ENCODE data around the gene TGFB2. TPM values are rescaled to one million over a fixed set of nuclear protein-coding genes. Genes with fewer than 3 reads are reported as not detected.

Gene TGFB2
- polyA plus RNA-seq, 2 of the 4 experiments (the other 2 are of a cell fraction), result 29.7 to 65.8 TPM

- H3K27ac ChIP-seq, result peak overlapping the region; percentile 83 to 92
- POLR2A ChIA-PET, result no interaction called here
- peak; percentile 28 for FAIRE-seq
- peak in 1 of 2 experiments; percentile 44 for DNase-seq (ENCODE audit: low read depth in 1 of 2, low spot score in 1 of 2)
- TF ChIP-seq HOXB5 (CRISPR knock-in tag; IDR thresholded peaks at IDR 0.05) (no peak), USF2 (IDR thresholded peaks at IDR 0.05) (no peak), KDM5A (IDR thresholded peaks at IDR 0.05) (no peak), NFE2L2 (conservative IDR thresholded peaks at IDR 0.05; ENCODE audit: low read length) (no peak), EP300 (IDR thresholded peaks at IDR 0.05) (no peak), EHMT2 (IDR thresholded peaks at IDR 0.05; ENCODE audit: low read depth) (no peak), BHLHE40 (IDR thresholded peaks at IDR 0.05; ENCODE audit: low read depth, low read length) (no peak), FOSL2 (IDR thresholded peaks at IDR 0.05) (no peak), FOSL2 (CRISPR knock-in tag; IDR thresholded peaks at IDR 0.05) (peak; percentile 60), MAZ (IDR thresholded peaks at IDR 0.05; ENCODE audit: borderline replicate concordance, low read depth, low read length) (no peak), ESRRA (IDR thresholded peaks at IDR 0.05; ENCODE audit: borderline replicate concordance, low read length) (no peak), CHD2 (IDR thresholded peaks at IDR 0.05; ENCODE audit: low read length, partially characterized antibody) (no peak), MAX (IDR thresholded peaks at IDR 0.05) (peak; percentile 48), RARB (CRISPR knock-in tag; IDR thresholded peaks at IDR 0.05) (no peak), NR3C1 (IDR thresholded peaks at IDR 0.05) (no peak), CEBPB (IDR thresholded peaks at IDR 0.05) (no peak), MYC (IDR thresholded peaks at IDR 0.05; ENCODE audit: borderline replicate concordance, low read length) (no peak), ELK1 (IDR thresholded peaks at IDR 0.05; ENCODE audit: low read depth, low read length) (no peak)
- no peaks in the 10 kb centered on the region for H3K9me3 ChIP-seq
- CTCF ChIA-PET, result interaction anchor here (0.7 to 1.5 kb wide), 5 partner anchors 34 to 647 kb away, joined by 3 to 4 read pairs (median 3); no protein-coding TSS in a partner anchor
- ATAC-seq, result no peak
- peak overlapping the region; percentile 85 for H3K4me2 ChIP-seq
- H3K4me1 ChIP-seq, result peaks cover 76% of the 10 kb centered on the region
- H3K4me3 ChIP-seq, result no peak overlapping the region
- 44% methylated on average over 6 of the region's 6 CpGs for WGBS (ENCODE audit: missing lambda C conversion rate)
These were observed 39.5 kb downstream of the TGFB2 start for GRCh38 chr1:218384581-218384993.

GRCh38 chr1:218388591-218388990 lies 43.5 kb downstream of the TGFB2 start:
- no peak overlapping the region for H3K4me3 ChIP-seq
- WGBS (ENCODE audit: missing lambda C conversion rate), result 95% methylated on average over 8 of the region's 8 CpGs
- TF ChIP-seq E2F6 (IDR thresholded peaks at IDR 0.05; ENCODE audit: borderline replicate concordance, low read depth), result no peak
- TF ChIP-seq SREBF2 (IDR thresholded peaks at IDR 0.05), result no peak
- no peak for TF ChIP-seq CHD4 (IDR thresholded peaks at IDR 0.05; ENCODE audit: borderline replicate concordance)
- no peak for TF ChIP-seq MYC (IDR thresholded peaks at IDR 0.05; ENCODE audit: borderline replicate concordance, low read length)
- no peak for TF ChIP-seq HEYL (CRISPR knock-in tag; IDR thresholded peaks at IDR 0.05)
- TF ChIP-seq PBX3 (IDR thresholded peaks at IDR 0.05), result no peak
- no peak for TF ChIP-seq HMGXB4 (CRISPR knock-in tag; IDR thresholded peaks at IDR 0.05; ENCODE audit: borderline replicate concordance)
- no peak for TF ChIP-seq MAFK (IDR thresholded peaks at IDR 0.05; ENCODE audit: partially characterized antibody)
- TF ChIP-seq RARB (CRISPR knock-in tag; IDR thresholded peaks at IDR 0.05), result no peak
- no peak for TF ChIP-seq GATA3 (IDR thresholded peaks at IDR 0.05; ENCODE audit: borderline replicate concordance)
- H3K4me1 ChIP-seq, result peaks cover 74% of the 10 kb centered on the region
- no peaks in the 10 kb centered on the region for H3K9me3 ChIP-seq
- H3K4me2 ChIP-seq, result no peak overlapping the region
- no peak for FAIRE-seq
- no peak for DNase-seq (ENCODE audit: low read depth in 1 of 2, low spot score in 1 of 2)
- peak overlapping the region in 1 of 2 experiments; percentile 83; a peak in 3 of 6 replicates for H3K27ac ChIP-seq
- ChIA-PET POLR2A (no interaction called here), CTCF (interaction anchor here (1.1 kb wide), 1 partner anchor 92 kb away, joined by 3 read pairs; no protein-coding TSS in a partner anchor)
- ATAC-seq, result no peak
